DMS 273 (cell line): ENCODE data around the gene STAB1.

Source experiments
- DNase-seq: peaks from one replicate; lab custom pipeline; 2025; ENCODE audit not compliant: unreplicated experiment; lab: John Stamatoyannopoulos, UW

Gene STAB1

GRCh38 chr3:52484680-52485461 lies 10.3 kb upstream of the STAB1 start:
- no peak for DNase-seq

- DNase-seq = no peak
These were observed 7.9 kb upstream of the STAB1 start for GRCh38 chr3:52487050-52487787.

DNA sequence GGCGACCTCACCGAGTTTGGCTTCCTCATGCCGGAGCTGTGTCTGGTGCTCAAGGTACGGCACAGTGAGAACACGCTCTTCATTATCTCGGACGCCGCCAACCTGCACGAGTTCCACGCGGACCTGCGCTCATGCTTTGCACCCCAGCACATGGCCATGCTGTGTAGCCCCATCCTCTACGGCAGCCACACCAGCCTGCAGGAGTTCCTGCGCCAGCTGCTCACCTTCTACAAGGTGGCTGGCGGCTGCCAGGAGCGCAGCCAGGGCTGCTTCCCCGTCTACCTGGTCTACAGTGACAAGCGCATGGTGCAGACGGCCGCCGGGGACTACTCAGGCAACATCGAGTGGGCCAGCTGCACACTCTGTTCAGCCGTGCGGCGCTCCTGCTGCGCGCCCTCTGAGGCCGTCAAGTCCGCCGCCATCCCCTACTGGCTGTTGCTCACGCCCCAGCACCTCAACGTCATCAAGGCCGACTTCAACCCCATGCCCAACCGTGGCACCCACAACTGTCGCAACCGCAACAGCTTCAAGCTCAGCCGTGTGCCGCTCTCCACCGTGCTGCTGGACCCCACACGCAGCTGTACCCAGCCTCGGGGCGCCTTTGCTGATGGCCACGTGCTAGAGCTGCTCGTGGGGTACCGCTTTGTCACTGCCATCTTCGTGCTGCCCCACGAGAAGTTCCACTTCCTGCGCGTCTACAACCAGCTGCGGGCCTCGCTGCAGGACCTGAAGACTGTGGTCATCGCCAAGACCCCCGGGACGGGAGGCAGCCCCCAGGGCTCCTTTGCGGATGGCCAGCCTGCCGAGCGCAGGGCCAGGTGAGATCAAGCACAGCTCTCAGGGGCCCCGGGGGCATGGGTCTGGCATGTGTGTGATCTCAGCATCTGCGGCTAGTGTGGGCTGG lies 7.1 kb upstream of the STAB1 start:
- no peak for DNase-seq

- no peak for DNase-seq
These were observed 6.4 kb upstream of the STAB1 start for GRCh38 chr3:52488746-52489145.

GRCh38 chr3:52489453-52489852 lies 5.7 kb upstream of the STAB1 start:
- no peak for DNase-seq

DNA sequence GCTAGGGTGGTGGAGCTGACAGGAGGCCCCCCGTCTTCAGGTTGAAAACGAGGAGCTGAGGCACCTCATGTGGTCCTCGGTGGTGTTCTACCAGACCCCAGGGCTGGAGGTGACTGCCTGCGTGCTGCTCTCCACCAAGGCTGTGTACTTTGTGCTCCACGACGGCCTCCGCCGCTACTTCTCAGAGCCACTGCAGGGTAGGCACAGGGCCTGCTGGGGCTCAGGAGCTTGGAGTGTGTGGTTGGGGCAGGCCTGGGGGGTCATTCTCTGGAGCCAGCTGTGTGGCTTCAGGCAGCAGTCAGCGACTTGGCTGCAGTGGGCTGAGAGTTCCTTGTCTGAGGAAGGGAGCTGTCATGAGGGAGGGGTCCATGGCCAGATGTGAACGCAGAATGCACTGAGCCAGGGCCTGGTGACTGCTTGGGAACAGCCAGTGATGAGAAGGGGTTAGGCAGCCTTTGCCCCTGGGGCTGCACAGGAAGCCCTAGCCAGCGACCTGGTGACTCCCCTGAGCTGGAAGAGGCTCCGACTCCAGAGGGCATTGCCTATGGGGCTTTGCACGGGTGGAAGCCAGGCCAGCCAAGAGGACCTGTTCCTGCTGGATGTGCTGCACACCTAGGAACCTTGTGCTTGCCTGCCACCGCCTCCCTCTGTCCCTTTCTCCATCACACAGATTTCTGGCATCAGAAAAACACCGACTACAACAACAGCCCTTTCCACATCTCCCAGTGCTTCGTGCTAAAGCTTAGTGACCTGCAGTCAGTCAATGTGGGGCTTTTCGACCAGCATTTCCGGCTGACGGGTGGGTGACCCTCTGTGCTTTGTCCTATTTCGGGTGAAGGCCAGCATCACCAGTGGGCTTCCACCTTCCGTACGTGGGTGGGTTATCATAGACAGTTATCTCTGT lies 4.9 kb upstream of the STAB1 start:
- DNase-seq = no peak

DNA sequence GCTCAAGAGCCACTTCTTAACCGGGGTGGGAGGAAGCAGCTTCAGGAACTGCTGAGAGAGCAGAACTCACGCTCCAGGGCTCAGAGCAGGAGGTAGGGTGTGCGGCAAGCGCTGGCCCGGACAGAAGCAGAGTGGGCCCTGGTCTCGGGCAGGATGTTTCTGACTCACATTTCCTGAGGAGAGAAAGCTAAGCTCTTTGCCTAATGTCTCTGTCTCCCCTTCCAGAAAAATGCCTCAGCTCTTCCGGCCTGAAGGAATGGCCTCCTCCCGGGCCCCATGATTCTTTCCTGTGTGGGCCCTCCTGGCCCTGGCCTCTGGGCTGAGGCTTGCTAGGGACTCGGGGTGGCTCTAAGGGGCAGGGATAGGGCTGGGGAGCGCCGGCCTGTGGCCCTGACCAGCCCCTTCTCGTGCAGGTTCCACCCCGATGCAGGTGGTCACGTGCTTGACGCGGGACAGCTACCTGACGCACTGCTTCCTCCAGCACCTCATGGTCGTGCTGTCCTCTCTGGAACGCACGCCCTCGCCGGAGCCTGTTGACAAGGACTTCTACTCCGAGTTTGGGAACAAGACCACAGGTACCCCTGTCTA lies 4.1 kb upstream of the STAB1 start:
- DNase-seq = no peak

GRCh38 chr3:52492059-52492458 lies 3.1 kb upstream of the STAB1 start:
- no peak for DNase-seq

DNA sequence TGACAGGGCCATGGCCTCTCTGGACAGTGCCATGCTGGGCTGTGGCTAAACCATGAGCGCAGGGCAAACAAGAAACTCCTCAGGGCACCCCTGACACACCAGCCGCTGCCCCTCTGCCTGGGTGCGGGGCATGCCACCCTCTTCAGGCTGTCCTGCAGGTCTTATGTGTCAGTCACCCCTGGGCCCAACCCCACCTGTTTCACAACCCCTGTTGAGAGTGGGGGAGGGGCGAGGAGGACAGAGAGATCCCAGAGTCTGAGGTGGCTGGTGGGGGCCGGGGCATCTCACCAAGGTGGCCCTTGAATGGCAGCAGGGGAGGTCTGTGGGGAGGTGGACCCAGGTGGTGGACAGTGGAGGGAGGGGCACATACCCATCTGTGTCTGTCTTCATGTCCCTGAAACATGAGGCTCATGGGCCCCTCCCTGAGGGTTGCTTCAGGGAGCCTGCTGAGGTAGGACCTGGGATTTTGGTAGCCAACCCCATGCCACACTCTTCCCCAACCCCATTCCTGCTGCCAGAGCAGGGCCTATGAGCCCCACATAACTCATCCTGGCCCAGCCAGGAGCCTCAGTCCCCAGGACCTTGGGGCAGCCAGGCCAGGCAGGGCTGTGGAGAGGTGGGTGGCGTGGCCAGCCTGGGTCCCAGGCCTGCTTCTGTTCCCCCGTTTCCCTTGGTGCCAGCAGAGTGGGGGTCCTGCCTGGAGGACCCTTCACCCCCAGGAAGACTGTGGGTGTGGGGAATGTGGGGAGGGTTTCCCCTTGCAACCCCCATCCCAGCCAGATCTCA lies 1.7 kb upstream of the STAB1 start:
- peak; percentile 42 for DNase-seq

DNA sequence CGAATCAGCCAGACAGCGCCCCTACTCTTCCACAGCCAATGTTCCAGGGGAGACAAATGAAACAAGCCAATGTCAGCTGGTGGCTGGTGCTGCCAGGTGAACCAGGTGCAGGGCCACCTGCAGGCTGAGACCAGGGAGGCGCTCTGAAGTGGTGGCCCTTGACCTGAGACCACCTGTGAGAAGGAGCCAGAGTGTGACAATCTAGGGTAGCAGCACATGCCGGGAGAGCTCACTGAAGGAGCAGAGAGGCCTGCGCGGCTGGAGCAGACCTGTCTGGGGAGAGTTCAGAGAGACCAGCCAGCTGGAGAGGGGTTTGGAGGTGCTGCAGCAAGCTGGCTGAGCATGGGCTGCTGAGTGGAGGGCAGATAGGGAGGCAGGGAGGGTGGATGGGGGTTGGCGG lies 693 bp upstream of the STAB1 start:
- peak; percentile 43 for DNase-seq

DNA sequence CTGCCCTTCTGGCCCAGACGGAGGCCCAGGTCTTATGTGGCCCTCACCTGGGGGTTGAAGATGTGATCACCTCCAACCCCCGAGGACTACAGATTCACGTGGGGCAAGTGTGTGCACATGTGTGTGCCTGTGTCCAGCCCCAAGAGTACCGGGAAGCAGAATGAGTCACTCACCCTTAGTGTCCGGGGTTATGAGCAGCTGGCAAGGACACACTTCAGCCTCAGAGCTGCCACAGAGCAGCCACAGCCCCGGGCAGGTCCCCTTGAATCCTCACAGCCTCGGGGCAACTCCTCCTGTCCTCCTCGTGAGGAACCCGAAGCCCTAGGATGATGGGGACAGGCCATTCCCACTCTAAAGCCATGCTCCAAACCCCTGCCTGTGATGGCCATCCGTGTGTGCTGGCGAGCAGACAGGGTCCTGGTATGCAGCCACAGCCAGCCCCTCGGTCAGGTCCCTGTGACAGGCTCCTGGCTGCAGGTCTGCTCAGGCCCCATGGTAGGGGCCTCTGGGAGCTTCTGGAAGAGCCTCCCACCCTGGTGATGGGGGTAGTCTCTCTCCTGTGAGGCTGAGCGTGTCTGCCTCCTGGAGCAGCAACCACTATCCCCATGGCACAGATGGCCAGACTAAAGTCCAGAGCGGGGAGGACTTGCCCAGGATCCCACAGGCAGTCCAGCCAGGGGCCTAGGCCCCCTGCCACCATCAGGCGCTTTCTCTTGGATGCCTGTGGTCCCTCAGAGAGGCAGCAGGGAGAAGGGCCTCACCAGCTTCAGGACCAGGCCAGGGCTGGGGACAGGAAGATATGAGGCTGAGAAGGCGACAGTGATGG lies 852 bp downstream of the STAB1 start:
- DNase-seq = no peak

DNA sequence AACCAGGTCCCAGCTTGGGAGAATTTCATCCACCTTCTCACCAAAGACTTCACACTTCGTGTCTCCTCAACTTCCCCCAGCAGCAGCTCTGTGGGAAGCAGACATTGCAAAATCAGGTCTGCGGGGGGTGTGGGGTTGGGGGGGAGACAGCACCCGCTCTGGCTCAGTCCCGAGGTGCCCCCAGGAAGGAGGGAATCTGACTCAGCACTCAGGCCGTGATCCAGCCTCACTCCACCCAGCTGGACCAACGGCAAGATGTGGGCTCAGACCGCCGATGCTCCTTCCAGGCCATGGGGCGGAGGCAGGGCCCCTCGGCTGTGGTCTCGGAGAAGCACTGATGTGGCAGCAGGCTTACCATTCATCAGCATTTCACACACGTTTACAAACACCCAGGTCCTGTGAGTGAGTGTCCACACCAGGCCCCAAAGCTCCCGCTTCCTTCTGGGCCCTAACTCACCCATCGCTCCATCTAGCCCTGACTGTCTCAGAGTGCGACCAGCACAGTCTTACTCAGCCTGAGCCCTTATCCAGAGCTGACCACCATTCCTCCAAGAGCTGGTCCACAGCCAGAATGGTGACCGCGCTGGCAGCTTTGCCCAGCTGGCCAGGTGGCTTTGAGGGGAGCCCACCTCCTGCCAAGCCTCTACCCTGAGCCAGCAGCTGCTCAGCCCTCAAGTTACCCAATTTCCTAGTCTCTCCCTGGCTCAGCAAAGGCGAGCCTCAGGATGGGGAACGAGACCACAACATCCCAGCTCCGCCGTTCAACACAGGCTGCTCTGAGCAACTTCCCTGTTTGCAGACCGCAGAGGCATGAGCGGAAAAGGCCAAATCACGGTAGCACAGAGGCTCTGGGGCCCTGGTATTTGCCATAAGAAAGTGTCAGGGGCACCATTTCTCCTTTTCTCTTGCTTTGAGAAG lies 3.3 kb downstream of the STAB1 start:
- DNase-seq = no peak

GRCh38 chr3:52501046-52501445 lies 5.9 kb downstream of the STAB1 start:
- no peak for DNase-seq

- DNase-seq = no peak
These were observed 6.9 kb downstream of the STAB1 start for GRCh38 chr3:52502001-52502400.

- DNase-seq = no peak
These were observed 7.7 kb downstream of the STAB1 start for GRCh38 chr3:52502808-52503350.

DNA sequence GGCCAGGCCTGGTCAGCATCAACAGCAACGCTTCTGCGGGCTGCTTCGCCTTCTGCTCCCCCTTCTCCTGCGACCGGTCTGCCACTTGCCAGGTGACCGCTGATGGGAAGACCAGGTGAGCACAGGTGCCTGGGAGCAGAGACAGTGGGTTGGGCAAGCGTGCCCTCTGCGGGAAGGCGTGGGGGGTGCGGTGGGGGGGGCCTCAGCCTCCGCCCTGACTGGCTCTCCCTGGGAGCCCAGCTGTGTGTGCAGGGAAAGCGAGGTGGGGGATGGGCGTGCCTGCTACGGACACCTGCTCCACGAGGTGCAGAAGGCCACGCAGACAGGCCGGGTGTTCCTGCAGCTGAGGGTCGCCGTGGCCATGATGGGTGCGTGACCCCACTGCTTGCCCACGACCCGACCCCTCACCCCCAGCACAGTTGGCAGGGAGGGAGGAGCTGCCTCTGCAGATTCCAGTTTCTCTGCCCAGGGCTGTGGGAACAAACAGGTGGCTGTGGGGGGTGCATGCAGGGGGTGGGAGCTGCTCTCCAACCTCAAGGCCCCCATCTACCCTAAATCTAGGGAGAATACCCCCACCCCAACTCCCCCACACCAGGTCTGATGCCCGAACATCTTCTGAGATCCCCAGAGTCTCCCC lies 8.8 kb downstream of the STAB1 start:
- no peak for DNase-seq

GRCh38 chr3:52504977-52505376 lies 9.8 kb downstream of the STAB1 start:
- no peak for DNase-seq
